Activated CD4-positive, alpha-beta T cell treated with anti-CD3 and anti-CD28 coated beads, Interleukin-2, Interleukin-4, amounts not matched to agents 100 ng/mL and 50 ng/mL, durations not matched to agents 16 hours and 8 hours (primary cell): ENCODE results near the gene GSG1L2.

Source experiments
- DNase-seq: peaks from one replicate; pipeline ENCODE4 v3.0.0-alpha.2; 2020; ENCODE audit warnings: low spot score

Gene GSG1L2

DNA sequence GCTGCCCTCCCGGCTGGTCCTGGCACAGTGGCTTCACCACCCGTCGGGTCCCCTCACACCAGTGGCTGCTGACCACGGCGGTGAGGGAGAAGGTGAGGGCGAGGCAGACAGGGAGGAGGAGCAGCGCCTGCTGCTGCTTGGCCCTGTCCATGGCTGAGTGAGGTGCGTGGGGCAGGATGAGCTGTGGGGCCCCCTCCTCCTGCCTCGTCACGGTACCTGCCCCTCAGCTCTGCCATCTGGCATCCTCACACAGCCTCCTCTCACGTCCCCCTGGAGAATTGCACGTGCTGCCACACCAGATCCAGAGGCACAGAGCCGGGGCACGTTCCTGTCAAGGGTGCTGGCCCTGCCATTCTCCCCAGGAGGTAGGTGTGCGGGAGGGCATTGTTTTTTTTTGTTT, at the start of gene GSG1L2:
GSG1L2 (minus strand) TSS at position 159 of the 400 bp plus-strand sequence; CDS start at position 151, 8 bp downstream.
- no peak for DNase-seq

DNA sequence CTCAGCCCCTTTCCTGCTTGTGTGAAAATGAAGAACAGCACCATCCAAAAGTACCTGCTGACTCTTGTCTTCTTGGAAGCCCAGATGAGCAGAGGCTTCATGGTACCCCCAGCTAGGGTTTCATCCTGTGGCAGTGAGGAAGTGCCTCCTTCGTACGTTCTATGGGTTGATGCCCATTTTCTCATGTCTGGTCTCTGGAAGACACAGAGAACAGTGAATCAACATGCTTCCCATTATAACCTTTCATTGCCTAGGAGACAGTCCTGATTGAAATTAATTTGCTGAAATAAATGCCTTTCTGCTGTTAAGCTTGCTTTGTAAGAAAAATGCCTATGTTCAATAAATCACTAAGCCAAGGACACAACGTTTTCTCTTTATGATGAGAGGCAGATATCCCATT, 46.7 kb upstream of the GSG1L2 start:
- no peak for DNase-seq

DNA sequence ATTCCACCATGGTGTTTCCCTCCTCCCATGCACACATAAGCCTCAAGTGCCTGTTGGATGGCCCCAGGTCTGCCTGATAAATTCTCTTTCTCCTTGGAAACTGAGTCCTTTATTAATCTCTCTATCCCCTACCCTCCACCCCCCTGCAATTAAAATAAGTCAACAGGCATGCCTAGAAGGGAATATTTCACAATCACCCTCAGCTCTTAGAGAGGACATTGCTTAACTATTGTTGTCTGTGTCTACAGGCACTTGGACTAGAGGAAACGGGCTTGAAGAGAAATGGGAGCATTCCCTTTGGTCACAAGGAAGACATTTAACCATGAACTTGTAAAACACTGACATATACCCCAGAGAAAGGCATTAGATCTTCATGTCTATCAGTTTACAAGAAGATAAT, 43.7 kb upstream of the GSG1L2 start:
- no peak for DNase-seq

DNA sequence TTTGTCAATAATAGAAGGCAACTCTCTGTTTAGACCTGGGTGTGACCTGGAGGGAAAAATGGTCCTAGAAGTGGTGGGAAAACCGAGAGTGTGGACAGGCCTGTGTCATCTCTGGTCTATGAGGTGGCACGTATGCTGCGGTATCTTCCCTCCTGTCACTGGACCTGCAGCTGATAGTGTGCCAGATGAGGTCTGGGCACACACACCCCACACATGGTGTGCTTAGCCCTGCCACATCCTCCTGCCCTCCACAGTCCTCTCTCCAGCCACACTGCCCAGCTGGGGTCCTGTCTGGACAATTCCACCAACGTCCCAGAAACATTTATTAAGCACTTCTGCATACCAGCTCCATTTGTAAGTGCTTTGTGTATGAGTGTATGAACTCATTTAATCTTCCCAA, 41.1 kb upstream of the GSG1L2 start:
- no peak for DNase-seq

DNA sequence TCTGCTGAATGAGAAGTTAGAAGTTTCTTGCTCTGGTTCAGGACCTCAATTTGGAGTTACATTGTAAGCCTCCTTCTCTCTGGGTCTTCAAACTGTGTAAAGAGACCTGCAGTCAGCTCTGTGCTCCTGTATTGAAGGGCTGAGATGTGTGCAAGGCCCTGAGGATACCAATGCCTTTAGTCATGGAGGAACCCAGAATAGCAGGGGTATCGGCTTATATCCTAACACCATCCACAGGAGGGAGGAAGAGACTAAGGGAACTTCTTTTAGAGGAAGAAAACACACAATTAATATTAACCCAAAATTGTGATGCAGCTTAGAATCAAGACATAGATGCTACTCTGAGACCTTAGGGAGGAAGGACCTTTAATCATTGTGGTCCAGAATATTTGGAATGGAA, 40.3 kb upstream of the GSG1L2 start:
- DNase-seq: no peak

DNA sequence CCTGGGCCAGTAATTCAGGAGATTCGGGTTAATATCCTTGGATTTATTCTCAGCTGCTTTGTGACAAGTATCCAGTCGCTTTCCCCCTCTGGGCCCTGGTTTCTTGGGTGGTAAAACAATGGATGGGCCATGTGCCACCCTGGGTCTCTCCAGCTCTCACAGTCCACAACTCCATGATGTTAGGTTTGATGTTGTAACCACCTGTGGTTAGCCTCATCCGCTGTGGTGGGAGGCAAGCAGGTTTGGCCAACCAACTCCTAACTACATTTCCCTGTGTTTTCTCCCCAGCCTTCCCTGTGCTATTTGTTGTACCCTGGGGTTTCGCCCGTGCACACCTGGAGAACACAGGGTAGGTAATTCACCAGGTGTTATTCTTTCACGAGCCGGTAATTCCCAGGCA, 39.0 kb upstream of the GSG1L2 start:
- DNase-seq: no peak

DNA sequence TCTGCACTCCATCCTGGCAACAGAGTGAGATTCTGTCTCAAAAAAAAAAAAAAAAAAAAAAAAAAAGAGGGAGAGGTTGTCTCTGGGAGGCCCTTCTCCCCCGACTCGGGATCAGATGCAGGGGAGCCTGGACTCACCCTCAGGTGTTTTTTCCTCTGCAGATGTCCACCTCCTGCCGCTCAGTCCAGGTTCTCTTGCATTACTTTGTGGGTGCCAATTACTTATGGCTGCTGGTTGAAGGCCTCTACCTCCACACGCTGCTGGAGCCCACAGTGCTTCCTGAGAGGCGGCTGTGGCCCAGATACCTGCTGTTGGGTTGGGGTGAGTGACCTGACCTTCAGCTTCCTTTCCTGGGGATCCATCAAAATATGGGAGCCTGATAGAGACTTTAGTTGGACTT, 37.9 kb upstream of the GSG1L2 start:
- no peak for DNase-seq

DNA sequence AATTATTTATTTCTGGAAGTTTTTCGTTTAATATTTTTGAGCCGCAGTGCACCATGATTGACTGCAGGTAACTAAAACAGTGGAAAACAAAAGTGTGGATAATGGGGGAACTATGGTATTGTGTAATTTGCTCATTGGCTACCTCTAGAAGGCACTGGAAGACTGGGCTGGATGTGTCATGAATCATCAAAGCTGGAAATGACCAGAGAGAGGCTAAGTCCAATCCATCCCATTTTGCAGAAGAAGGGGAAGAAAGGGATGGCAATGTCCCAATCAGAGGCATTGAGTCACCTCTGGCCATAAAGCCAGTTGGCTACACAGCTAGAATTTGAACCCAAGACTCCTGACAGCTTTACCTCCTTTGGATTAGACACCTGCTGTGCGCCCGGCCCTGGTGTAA, 33.2 kb upstream of the GSG1L2 start:
- no peak for DNase-seq

DNA sequence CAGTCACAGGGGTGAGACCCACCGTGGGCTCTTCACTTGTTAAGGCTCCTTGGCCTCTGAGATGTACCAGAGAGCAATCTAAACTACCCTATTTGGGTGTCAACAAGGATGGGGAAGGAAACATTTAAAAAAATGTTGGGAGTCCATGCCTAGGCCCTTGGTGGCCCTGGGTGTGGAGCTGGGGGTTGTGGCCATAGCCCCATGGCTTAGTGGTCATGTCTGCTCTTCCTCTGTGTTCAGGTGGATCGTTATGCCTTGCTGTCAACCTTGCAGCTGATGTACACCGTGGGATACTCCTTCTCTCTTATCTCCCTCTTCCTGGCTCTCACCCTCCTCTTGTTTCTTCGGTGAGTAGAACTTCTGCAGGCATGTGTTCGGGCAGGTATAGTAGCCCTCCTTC, 32.4 kb upstream of the GSG1L2 start:
- DNase-seq: no peak

DNA sequence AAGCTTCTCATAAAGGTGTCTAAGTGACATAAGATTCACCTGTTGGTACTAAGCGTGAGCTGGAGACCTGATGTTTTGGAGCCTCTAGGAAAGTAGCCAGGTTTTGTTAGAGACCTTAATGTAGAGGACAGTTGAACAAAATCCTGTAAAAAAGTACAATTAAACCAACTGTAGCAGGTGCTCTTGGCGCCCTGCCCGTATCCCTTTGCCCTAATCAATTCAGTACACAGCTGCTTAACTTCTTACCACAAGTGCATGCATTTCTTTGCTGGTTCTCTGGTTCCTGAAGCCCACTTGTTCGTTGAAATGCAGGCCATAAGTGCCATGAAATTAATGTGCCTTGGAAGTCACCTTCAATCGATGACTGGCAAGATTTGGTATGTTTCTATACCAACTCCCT, 28.3 kb upstream of the GSG1L2 start:
- DNase-seq: no peak

DNA sequence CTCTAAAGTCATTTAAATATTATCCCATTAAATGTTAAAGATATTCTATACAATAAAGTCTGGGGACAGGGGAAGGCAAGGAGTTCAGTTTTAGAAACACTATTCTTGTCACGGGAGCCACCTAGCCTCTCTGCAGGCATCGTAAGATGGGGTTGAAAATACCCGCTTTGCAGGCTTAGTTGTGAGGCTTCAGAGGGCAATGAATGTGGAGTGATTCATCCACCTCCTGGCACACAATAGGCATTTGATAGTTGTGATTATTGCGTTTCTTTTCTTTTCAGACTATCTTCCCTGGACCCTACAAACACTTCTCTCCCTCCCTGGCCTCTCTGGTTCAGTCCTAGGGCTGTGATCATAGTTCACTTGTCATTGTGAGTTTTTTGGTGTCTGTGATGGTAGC, 23.4 kb upstream of the GSG1L2 start:
- no peak for DNase-seq

DNA sequence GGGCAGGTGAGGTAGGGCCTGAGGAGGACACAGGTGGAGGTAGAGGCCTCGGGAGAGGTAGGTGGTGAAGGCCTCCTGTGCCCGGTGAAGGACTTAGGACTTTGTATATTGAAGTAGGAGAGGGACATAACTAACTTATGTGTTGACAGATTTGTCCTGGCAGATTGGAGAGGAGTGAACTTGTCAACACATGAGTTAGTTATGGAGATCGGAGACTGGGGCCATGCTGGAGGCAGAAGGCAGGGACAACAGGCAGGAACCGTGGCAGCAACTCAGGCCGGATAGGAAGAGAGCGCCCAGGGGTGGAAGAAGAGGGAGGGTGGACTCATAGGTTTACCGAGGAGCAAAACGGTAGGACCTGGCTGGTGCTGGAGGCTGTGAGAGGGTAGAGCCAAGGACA, 22.3 kb upstream of the GSG1L2 start:
- no peak for DNase-seq

DNA sequence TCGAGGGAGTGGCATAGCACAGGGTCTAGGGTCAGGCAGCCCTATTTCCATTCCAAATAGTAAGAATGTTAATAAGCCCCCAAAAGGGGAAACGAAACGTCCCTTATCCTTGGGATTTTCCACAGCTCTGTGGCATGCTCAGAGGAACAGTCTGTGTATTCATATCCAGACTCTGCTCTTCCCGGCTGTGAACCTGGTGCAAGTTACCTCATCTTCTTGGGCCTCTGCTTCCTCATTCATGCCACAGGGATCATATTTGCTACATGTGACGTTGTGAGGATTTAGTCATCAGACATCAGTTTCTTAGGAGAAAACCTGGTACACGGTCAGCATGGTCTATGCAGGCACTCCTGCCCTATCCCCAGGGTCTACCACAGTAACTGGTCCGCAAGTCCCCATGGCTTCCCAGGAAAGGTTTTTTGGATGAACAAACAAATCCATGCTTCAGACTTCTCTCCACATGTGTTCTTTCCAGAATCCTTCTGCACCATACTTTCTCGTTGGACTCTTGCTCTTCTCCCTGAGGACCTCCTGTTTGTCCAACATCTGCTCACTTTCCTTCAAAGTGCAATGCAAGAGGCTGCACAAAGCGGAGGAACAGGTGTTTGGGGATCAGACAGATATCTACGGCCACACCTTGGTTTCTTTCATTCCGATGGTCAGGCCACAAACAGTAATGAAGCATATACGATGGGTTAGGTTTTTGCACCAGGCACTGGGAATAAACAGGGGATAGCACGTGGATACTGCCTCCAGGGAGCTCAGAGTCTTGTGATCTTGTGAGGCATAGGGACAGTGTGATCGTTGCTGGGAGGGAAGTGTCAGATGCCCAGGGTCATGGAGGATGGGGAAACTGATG, 21.5 kb upstream of the GSG1L2 start:
- no peak for DNase-seq

DNA sequence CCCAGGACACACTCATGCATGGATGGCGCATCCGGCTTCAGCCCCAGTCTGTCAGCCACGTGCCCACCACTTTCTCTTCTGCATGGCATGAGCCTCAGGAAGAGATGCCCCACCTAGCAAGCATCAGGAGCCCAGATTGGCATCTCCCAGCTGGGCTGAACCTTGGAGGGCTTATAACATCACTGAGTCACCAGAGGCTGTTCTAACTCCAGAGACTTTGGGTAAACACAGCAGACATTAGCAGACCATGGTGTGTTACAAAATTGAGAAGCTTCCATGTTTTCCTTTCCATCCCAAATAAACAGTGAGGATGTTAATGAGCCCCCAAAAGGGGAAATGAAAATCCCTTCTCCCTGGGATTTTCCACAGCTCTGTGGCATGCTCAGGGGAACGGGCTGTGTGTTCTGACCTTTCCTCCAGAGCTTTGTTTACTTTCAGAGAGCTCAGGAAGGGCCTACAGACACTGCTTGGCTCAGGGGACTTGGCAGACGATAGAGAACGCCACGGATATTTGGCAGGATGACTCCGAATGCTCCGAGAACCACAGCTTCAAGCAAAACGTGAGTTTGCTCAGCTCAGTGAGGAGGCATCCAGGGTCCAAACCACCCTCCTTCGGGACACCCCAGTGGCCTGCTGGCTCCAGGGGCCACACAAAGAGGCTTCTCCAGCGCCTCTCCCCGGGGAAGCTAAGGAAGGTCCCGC, 20.3 kb upstream of the GSG1L2 start:
- DNase-seq: no peak

DNA sequence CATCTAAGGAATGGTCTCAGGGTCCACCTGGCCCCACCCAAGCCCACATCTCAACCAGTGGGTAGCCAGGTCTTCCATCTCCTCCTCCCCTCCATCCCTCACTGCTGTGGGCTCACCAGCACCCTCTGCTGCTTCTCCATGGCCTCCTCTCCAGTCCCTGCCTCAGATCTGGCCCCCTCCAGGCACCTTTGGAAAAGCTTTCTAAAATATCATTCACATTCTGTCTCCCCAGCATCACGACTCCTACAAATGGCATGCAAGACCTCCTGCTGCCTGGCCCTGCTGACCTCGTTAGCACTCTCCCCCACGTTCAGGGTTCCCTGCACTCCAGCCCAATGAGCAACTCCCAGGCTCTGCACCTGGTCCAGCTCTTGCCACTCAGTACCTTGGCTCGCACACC, 17.6 kb upstream of the GSG1L2 start:
- no peak for DNase-seq

DNA sequence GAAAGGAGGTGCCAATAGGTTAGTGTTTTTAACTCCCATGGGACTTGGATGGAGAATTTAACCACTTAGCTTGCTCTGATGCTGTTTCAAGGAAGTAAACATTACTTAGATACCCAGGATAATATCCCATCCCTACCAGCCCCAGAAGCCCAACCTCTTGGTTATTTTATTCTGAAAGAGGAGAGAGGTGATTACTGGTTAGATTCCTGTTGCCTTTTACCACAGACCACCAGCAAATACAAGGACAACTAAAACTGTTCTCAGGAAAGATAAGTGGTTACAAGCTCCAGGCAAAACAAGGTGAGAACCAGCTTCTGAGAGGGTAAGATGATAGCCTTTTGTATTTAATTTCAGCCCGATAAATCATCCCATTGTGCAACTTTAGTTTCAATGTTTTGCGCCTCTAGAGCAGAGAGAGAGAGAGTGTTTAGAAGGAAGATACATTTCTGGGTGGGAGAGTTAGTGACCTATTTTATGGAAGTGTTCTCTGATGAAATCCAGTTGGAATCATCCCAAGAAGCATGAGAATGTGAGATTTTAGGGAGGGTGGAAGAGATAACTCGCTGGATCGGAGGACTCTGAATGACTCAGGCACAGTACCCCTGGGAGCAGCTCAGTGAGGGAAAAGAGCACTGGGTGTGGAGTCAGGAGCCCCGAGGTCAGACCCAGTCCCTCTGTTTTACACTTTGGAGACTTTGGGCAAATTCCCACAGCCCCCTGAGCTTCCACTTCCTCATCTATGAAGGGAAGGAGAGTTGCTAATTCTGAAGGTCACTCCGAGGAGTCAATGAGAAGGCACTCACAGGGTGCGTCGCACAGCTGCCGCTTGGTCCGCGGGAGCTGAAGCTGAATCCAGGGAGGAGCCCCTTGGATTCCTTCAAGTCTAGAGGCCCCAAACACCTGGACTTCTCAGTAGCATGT, 15.9 kb upstream of the GSG1L2 start:
- no peak for DNase-seq

DNA sequence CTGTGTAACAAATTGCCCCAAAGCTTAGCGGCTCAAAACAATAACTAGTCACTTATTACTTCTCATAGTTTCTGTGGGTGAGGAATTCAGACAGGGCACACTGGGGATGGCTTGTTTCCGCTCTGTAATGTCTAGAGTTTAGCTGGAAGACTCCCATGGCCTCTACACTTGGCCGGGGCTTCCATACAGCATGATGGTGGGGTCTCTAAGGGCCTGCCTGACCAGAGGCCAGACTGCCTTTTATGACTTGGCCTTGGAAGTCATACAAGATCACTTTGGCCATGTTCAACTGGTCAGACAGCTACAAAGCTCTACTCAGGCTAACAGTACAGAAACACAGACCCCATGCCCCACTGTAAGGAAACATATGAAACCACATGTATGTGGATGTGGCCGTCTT, 12.0 kb upstream of the GSG1L2 start:
- no peak for DNase-seq

DNA sequence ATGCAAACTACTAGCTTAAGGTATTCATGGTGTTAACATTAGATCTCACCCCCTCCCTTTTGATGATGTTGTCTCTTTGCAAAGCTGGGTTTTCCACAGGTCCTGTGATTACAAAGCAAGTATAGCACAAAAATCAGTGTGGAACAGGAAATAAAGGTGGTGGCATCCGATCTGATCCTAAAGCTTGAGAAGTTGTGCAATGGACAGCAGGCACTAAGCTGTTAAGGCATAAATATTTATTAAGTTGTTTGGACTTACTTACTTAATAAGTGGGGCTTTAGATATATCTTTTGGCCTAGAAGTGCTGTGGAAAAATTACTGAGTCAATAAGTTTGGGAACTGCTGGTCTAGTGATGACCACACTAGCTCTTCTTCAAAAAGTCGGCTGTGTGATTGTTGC, 8.8 kb upstream of the GSG1L2 start:
- no peak for DNase-seq

DNA sequence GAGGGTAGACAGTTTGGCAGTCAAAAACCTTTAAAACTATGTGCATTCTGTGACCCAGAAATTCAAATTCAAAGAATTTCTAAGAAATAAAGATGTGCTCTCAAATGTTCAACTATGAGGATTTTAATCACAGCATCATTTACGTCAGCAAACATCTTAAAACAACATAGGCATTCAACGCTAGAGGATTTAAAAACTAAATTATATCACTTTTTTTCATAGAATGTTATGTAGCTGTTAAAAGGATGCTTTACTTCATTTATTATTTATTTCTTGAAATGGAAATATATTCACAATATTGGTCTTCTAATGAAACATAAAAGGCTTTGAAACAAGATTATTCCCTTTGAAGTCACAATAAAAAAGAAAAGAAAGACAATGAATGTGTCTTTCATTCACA, 7.5 kb upstream of the GSG1L2 start:
- DNase-seq: no peak

DNA sequence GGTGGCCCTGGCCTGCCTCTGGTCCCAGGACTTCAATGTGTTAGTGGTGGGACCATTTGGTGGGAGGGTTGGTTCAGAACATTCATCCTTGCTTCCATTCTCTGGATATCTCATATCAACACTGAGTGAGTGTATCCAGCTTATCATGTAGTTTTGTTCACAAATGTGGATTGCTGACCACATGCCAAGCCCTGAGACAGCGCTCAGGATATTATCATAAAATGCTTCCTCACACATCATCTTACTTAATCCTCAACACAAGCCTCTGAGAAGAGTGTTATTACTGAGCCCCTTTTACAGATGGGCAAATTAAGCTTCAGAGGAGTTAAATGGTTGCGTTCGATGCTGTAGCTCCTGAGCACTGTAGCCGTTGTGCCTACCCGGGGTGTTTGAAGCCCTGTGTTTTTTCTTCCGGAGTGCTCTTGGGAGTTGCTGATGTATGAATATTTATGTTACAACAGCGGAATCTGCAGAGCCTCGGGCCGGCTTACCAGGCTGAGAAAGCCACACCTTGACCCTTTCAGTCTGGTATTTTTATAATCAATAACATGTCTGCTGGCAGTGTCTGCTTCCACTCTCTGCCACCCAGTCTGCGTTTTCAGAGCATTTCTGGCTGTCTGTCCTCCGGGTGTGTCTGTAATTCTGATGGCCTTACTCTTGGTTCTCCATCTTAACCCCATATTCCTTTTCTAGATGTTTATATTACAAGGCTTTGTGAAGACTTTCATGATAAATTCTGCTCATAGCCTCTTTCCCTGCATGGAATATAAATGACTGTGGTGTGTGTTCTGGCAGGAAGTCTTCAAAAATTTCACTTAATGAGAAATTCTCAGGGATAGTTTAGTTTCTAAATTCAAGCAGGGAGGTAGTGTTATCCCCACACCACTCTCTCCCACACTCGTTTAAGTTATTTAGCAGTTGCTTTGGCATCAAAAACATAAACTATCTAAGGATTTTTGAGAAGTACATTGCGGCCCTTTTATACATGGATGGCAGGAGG, 6.7 kb upstream of the GSG1L2 start:
- no peak for DNase-seq

DNA sequence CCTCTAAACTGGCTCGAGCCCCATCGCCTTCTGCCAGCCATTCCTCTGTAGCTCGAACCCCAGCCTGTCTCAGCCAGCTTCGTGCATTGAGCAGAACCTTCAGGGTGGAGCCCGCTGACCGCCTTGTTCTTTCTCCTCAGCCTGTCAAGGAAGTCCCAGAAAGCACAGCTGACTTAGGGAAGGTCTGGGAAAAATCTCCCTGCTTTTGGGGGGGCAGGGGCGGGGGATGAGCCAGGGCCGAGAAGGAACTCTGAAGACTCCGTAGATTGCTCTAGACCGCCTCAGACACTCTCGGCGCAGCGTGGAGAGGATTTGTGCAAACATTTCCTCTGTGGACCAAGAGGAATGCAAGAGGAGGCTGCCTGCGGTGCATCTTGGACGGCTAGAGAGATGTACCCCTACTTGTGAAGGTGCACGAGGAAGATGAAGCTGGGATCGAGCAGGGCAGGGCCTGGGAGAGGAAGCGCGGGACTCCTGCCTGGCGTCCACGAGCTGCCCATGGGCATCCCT, 3.8 kb upstream of the GSG1L2 start, which contains the start of gene GLP2R:
GLP2R (plus strand) TSS at position 284 of the 510 bp plus-strand sequence; CDS start at position 424, 140 bp downstream.
- DNase-seq: no peak
